WTC11 (cell line): ENCODE results near the gene TTLL13.

Source experiments
- ATF2 ChIP-seq: sonication (generic); formaldehyde crosslinking; IDR thresholded peaks from 2 replicates; pipeline ENCODE4 v1.8.1; 2022; ENCODE audit warnings: low read depth, missing genetic modification reagents, borderline replicate concordance
- CTCF ChIP-seq: fragments of 200-600 bp; IDR thresholded peaks from 2 replicates; pipeline ENCODE4 v1.8.0; 2022; ENCODE audit warnings: antibody characterized with exemption
- ETV6 ChIP-seq: sonication (generic); formaldehyde crosslinking; IDR thresholded peaks from 2 replicates; pipeline ENCODE4 v1.8.1; 2022; ENCODE audit warnings: mild to moderate bottlenecking, missing genetic modification reagents
- NR1H2 ChIP-seq: sonication (generic); formaldehyde crosslinking; IDR thresholded peaks from 2 replicates; pipeline ENCODE4 v1.9.0; 2021; ENCODE audit warnings: mild to moderate bottlenecking, moderate library complexity, missing genetic modification reagents
- NR2C2 ChIP-seq: sonication (generic); formaldehyde crosslinking; IDR thresholded peaks from 2 replicates; pipeline ENCODE4 v1.8.0; 2022; ENCODE audit warnings: mild to moderate bottlenecking, missing genetic modification reagents
- PRDM15 ChIP-seq: sonication (generic); formaldehyde crosslinking; IDR thresholded peaks from 2 replicates; pipeline ENCODE4 v1.8.0; 2022; ENCODE audit warnings: missing genetic modification reagents
- ZSCAN18 ChIP-seq: fragments of 250-450 bp; sonication (Bioruptor Pico); IDR thresholded peaks from 2 replicates; pipeline ENCODE4 v2.1.2; 2022; ENCODE audit warnings: mild to moderate bottlenecking, moderate library complexity

- TF ChIP-seq PRDM15 (no peak), NR1H2 (no peak), ZSCAN18 (CRISPR knock-in tag) (no peak), NR2C2 (CRISPR knock-in tag) (no peak), CTCF (no peak), ATF2 (CRISPR knock-in tag) (no peak), ETV6 (CRISPR knock-in tag) (no peak)
Observed at GRCh38 chr15:90305932-90306331, 56.6 kb downstream of the TTLL13 start.
